A549 treated with Hydrocortisone at 1 μM for 4 hours (cell line): Measurements from ENCODE around the gene SLC4A5. TPM values are rescaled to one million over a fixed set of nuclear protein-coding genes. Genes with fewer than 3 reads are reported as not detected.

Source experiments
- total RNA-seq: library from RNA; stranded (reverse); fragments of 200-300 nt; extraction: Qiagen RNA extraction; gene quantifications from 5 replicates; pipeline ENCODE4 v1.2.3, GENCODE V29; 2022

SLC4A5 gene
- total RNA-seq = 0.31 to 0.47 TPM (median 0.42 TPM) in 5 replicates

DNA sequence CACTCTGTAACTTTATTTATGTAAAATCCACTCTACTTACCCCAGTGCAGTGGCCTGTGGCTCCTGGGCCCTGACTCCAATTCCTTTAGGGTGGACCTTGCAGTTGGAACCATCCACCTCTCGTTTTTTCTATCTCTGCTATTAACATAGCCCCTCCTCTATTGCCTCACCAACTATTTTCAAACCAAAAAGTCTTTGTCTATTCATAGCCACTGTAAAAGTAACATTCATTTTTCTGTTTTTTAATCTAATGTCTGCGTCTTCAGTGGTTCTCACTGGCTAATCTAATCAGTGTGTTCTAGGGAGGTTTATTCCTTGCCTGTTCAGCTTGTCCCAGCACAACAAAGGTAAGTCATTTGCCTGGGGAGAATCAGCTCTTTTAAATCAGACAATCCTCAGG lies at the start of gene SLC4A5:
TSS of gene SLC4A5 (minus strand) at position 101 of the 400 bp plus-strand sequence. CDS start 28,393 bp downstream, outside the sequence.

GRCh38 chr2:74379851-74380789 lies 36.9 kb upstream of the SLC4A5 start, which contains the start of gene DCTN1:
DCTN1 (minus strand) TSS chr2:74380311; CDS start chr2:74380037, 274 bp downstream.

DNA sequence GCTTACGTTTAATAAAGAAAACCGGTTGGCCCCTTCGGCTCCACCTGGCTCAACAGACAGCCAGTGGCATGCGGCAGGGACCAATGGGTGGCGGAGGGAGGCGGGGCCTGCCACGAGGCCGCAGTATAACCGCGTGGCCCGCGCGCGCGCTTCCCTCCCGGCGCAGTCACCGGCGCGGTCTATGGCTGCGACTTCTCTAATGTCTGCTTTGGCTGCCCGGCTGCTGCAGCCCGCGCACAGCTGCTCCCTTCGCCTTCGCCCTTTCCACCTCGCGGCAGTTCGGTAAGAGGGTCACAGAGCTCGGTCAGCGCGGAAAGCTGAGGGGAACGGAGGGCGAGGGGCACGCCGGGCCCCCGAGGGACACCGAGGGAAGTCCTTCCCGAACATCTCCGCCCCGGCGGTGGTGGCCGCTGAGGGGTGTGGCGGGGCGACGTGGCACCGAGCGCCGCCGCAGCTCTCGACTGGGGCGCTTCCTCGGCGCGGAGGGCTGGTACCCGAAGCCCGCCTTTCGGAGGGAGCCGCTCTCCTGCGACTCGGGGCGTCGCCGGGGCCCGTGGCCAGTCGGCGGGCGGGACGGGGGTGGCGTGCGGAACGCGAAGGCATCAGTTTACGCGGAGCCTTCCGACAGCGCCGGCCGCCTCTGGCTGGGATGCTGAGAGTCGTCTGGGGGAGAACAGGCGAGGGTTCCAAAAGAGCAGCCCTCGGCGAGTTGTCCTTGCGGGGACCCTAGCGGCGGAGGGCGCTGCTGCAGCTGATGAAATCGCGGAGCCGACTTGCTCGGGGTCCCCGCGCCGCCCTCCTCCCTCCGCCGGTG lies 144.5 kb downstream of the SLC4A5 start, which contains the start of gene MTHFD2:
TSS of gene MTHFD2 (plus strand) at position 155 of the 814 bp plus-strand sequence. CDS start at position 182, 27 bp downstream.

DNA sequence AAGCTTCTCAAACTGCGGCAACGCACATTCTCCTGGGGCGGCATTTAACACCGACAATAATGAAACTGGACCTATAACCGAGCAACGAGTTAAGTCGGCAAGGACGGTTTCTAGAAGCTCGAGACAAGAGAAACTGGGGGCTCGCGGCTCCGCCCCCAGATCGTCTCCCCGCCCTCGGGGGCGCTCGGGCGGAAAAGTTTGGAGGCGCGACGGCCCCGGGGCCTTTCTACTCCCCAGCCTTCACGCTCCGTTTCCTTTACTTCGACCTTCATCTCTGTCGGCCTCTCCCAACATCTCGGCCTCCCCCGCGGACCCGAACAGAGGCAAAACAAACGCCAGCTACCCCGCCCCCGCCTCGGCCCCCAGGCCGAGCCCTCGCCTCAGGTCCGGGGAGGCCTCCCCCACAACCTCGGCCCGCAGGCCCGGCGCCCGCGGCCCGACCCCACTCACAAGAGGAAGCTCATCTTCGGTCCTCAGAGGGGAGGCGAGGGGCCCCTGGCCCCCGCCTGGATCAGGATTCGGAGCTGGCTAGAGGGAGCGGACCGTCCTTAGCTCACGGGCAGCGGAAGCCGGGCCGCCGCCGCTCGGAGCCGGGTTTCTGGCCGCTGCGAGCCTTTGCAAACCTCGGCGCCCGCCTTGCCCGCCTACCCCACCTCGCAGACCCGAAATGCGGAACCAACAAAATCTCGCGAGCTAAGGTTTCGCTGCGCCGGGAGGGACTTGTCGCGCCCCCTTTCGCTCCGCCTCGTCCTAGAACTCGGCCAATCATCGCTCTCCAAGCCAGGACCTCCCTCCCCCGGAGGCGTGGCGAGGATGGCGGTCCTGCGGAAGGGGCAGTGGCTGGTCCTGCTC lies 164.8 kb downstream of the SLC4A5 start, which contains the start of gene MOB1A:
TSS of gene MOB1A (minus strand) at position 669 of the 852 bp plus-strand sequence. CDS start at position 464, 205 bp downstream.

Other genes starting within 250 kb of the SLC4A5 start
- gene BOLA3, start 195.5 kb downstream of the SLC4A5 start, total RNA-seq = 119 to 150 TPM (median 130 TPM) in 5 replicates
- 66.8 to 92.1 TPM (median 87.7 TPM) in 5 replicates for gene MOB1A, start 164.5 kb downstream of the SLC4A5 start, total RNA-seq
- gene MTHFD2, start 144.8 kb downstream of the SLC4A5 start, total RNA-seq = 141 to 160 TPM (median 147 TPM) in 5 replicates
- gene DCTN1, start 36.9 kb upstream of the SLC4A5 start, total RNA-seq = 120 to 153 TPM (median 146 TPM) in 5 replicates
- gene C2orf81, start 78.2 kb upstream of the SLC4A5 start, total RNA-seq = 3.0 to 3.5 TPM (median 3.1 TPM) in 5 replicates
- 78.4 to 89.5 TPM (median 88.9 TPM) in 5 replicates for gene WDR54, start 78.3 kb upstream of the SLC4A5 start, total RNA-seq
- 20.2 to 26.0 TPM (median 21.9 TPM) in 5 replicates for gene RTKN, start 98.5 kb upstream of the SLC4A5 start, total RNA-seq
- gene INO80B, start 111.7 kb upstream of the SLC4A5 start, total RNA-seq = 44.8 to 56.4 TPM (median 51.5 TPM) in 5 replicates
- 55.6 to 85.5 TPM (median 80.0 TPM) in 5 replicates for gene WBP1, start 115.0 kb upstream of the SLC4A5 start, total RNA-seq
- gene MOGS, start 122.0 kb upstream of the SLC4A5 start, total RNA-seq = 47.8 to 53.0 TPM (median 51.0 TPM) in 5 replicates
- 84.4 to 153 TPM (median 139 TPM) in 5 replicates for gene MRPL53, start 129.3 kb upstream of the SLC4A5 start, total RNA-seq
- gene CCDC142, start 139.6 kb upstream of the SLC4A5 start, total RNA-seq = 10.5 to 14.8 TPM (median 13.4 TPM) in 5 replicates
- gene TTC31, start 139.7 kb upstream of the SLC4A5 start, total RNA-seq = 14.4 to 17.7 TPM (median 16.2 TPM) in 5 replicates
- gene LBX2, start 156.2 kb upstream of the SLC4A5 start, total RNA-seq = 2.4 to 4.3 TPM (median 3.6 TPM) in 5 replicates
- gene PCGF1, start 164.3 kb upstream of the SLC4A5 start, total RNA-seq = 30.9 to 37.4 TPM (median 34.0 TPM) in 5 replicates
- 0.08 to 0.35 TPM (median 0.27 TPM) in 5 replicates for gene TLX2, start 171.0 kb upstream of the SLC4A5 start, total RNA-seq
- 0.03 to 0.10 TPM (median 0.07 TPM) in 4 of 5 replicates, not detected in the other for gene DQX1, start 182.8 kb upstream of the SLC4A5 start, total RNA-seq
- gene AUP1, start 186.3 kb upstream of the SLC4A5 start, total RNA-seq = 199 to 248 TPM (median 238 TPM) in 5 replicates
- 37.9 to 42.6 TPM (median 40.5 TPM) in 5 replicates for gene HTRA2, start 186.5 kb upstream of the SLC4A5 start, total RNA-seq
- gene LOXL3, start 210.5 kb upstream of the SLC4A5 start, total RNA-seq = 0.28 to 0.57 TPM (median 0.40 TPM) in 5 replicates
- gene DOK1, start 211.3 kb upstream of the SLC4A5 start, total RNA-seq = 4.1 to 5.3 TPM (median 4.2 TPM) in 5 replicates